Colonic mucosa (tissue), 4 donors: Measurements from ENCODE around the gene C1orf141. TPM values are rescaled to one million over a fixed set of nuclear protein-coding genes. Genes with fewer than 3 reads are reported as not detected.
A peak's percentile ranks its signal among the peaks of the same experiment; 100 is the strongest.
"Not testable (repeated sequence)": the region's sequence is repeated elsewhere in the genome, so short reads cannot be mapped to it uniquely, and the experiment has no call there.

ENCODE experiments used
- DNase-seq: peaks from one replicate; pipeline ENCODE4 v3.0.0-alpha.2; 2020
- H3K27ac ChIP-seq: fragments of 200-600 bp; one replicate; pipeline ENCODE4 v1.8.0; 2021
- H3K27me3 ChIP-seq: fragments of 200-600 bp; one replicate; pipeline ENCODE4 v1.8.0; 2021
- H3K36me3 ChIP-seq: fragments of 200-600 bp; one replicate; pipeline ENCODE4 v1.8.0; 2021
- H3K4me1 ChIP-seq: fragments of 200-600 bp; one replicate; pipeline ENCODE4 v1.8.0; 2021; ENCODE audit warnings: mild to moderate bottlenecking
- H3K4me3 ChIP-seq: fragments of 200-600 bp; one replicate; pipeline ENCODE4 v1.8.0; 2021
- H3K9ac ChIP-seq, 2 donors: one replicate each; pipeline ENCODE4 v1.7.0; 2013; ENCODE audit warnings: control low read depth in 2 of 2, low read depth in 2 of 2, low read length in 2 of 2
- H3K9me3 ChIP-seq: fragments of 200-600 bp; one replicate; pipeline ENCODE4 v1.8.0; 2021
- CTCF ChIP-seq: fragments of 200-600 bp; IDR thresholded peaks from one replicate; pipeline ENCODE4 v1.8.0; 2022; ENCODE audit warnings: antibody characterized with exemption, mild to moderate bottlenecking
- intact Hi-C: fragments of 100-400 bp; cut with DNase I; formaldehyde crosslinking; loops from one replicate; pipeline ENCODE4 v1.14.1; 2022
- total RNA-seq, 2 donors: library from RNA; stranded (reverse); fragmentation: NEBNext Ultra II Directional in 1 of 2; extraction: Animal tissue kit (Norgen Biotek cat#: 25700) in 1 of 2; gene quantifications; one replicate each; pipeline ENCODE4 v1.2.1, GENCODE V29; 2021
- donor health status: healthy.
- donor health status: DM: no; HTN: no; CAD: no.
- donor health status: DM: no; HTN: no; CAD: no.

C1orf141 gene
- total RNA-seq, 2 donors from 2014 or later = not detected

- Histone ChIP-seq H3K9ac (peak overlapping the region in 1 of 2 donors; percentile 21), H3K27ac (no peak overlapping the region), H3K4me3 (no peak overlapping the region), H3K27me3 (no peaks in the 10 kb centered on the region), H3K4me1 (peaks cover 5% of the 10 kb centered on the region), H3K36me3 (no peaks in the 10 kb centered on the region), H3K9me3 (no peaks in the 10 kb centered on the region)
- peak; percentile 88 for TF ChIP-seq CTCF
- peak; percentile 81 for DNase-seq
- intact Hi-C loops = loop anchor here (2.0 to 5.0 kb wide), 2 partner anchors 97 to 152 kb away; partner anchors contain the start of gene SLC35D1
These were observed 14.5 kb upstream of the C1orf141 start for GRCh38 chr1:67149179-67149770.

GRCh38 chr1:67148516-67149178, 13.9 kb upstream of the C1orf141 start:
- peaks cover 5% of the 10 kb centered on the region for H3K4me1 ChIP-seq
- H3K27ac ChIP-seq = no peak overlapping the region
- H3K9me3 ChIP-seq = no peaks in the 10 kb centered on the region
- H3K4me3 ChIP-seq = no peak overlapping the region
- no peaks in the 10 kb centered on the region for H3K36me3 ChIP-seq
- H3K27me3 ChIP-seq = no peaks in the 10 kb centered on the region
- H3K9ac ChIP-seq = peak overlapping the region in 1 of 2 donors; percentile 21
- intact Hi-C loops = loop anchor here (2.0 to 5.0 kb wide), 2 partner anchors 96 to 152 kb away; partner anchors contain the start of gene SLC35D1
- DNase-seq = no peak
- no peak for TF ChIP-seq CTCF

- DNase-seq, H3K4me1 ChIP-seq, H3K9ac ChIP-seq, H3K36me3 ChIP-seq, H3K4me3 ChIP-seq, H3K9me3 ChIP-seq, H3K27ac ChIP-seq, H3K27me3 ChIP-seq: not testable (repeated sequence)
- intact Hi-C loops = loop anchor here (2.0 to 5.0 kb wide), 2 partner anchors 96 to 151 kb away; partner anchors contain the start of gene SLC35D1
These were observed 13.2 kb upstream of the C1orf141 start for GRCh38 chr1:67147973-67148372.

GRCh38 chr1:67146539-67146938, 11.8 kb upstream of the C1orf141 start:
- Histone ChIP-seq H3K27me3 (no peaks in the 10 kb centered on the region), H3K4me3 (no peak overlapping the region), H3K27ac (no peak overlapping the region), H3K9ac (no peak overlapping the region), H3K36me3 (no peaks in the 10 kb centered on the region), H3K9me3 (no peaks in the 10 kb centered on the region), H3K4me1 (peaks cover 5% of the 10 kb centered on the region)
- intact Hi-C loops = loop anchor here (5.0 kb wide), 1 partner anchor 94 kb away; the partner anchor contains the start of gene SLC35D1
- no peak for DNase-seq
- no peak for TF ChIP-seq CTCF

- TF ChIP-seq CTCF = no peak
- intact Hi-C loops = loop anchor here (5.0 kb wide), 1 partner anchor 94 kb away; the partner anchor contains the start of gene SLC35D1
These were observed 11.3 kb upstream of the C1orf141 start for GRCh38 chr1:67146101-67146500.

GRCh38 chr1:67144696-67145095, 9.9 kb upstream of the C1orf141 start:
- DNase-seq = no peak
- peaks cover 5% of the 10 kb centered on the region for H3K4me1 ChIP-seq
- H3K4me3 ChIP-seq = no peak overlapping the region
- intact Hi-C loops = loop anchor here (5.0 kb wide), 1 partner anchor 92 kb away; the partner anchor contains the start of gene SLC35D1
- no peaks in the 10 kb centered on the region for H3K36me3 ChIP-seq
- no peak for TF ChIP-seq CTCF
- H3K9me3 ChIP-seq = no peaks in the 10 kb centered on the region
- H3K27me3 ChIP-seq = no peaks in the 10 kb centered on the region
- no peak overlapping the region for H3K27ac ChIP-seq
- no peak overlapping the region for H3K9ac ChIP-seq

More at GRCh38 chr1:67146101-67146500, 11.3 kb upstream of the C1orf141 start:
- H3K4me1 ChIP-seq = peaks cover 5% of the 10 kb centered on the region
- no peak overlapping the region for H3K4me3 ChIP-seq
- no peak overlapping the region for H3K9ac ChIP-seq
- no peaks in the 10 kb centered on the region for H3K27me3 ChIP-seq
- no peaks in the 10 kb centered on the region for H3K9me3 ChIP-seq
- no peaks in the 10 kb centered on the region for H3K36me3 ChIP-seq
- H3K27ac ChIP-seq = no peak overlapping the region
- no peak for DNase-seq
